ENCODE data around the gene GRK4.

The GRK4 gene

GRCh38 chr4:3071811-3072210 is 108.4 kb downstream of the GRK4 start:
- H3K9ac ChIP-seq (ENCODE audit: low read depth, low read length, poor library complexity, severe bottlenecking) = no peak overlapping the region
- no peak overlapping the region for H3K4me2 ChIP-seq (ENCODE audit: low read depth, low read length, poor library complexity, severe bottlenecking)
- no peaks in the 10 kb centered on the region for H3K9me3 ChIP-seq (ENCODE audit: insufficient read depth, low read depth, low read length)
- peaks cover 17% of the 10 kb centered on the region for H4K20me1 ChIP-seq (ENCODE audit: insufficient read depth, low read length, poor library complexity, severe bottlenecking)
- H3K27me3 ChIP-seq (ENCODE audit: insufficient read depth, low read length, poor library complexity, severe bottlenecking) = no peaks in the 10 kb centered on the region
- no peak overlapping the region for H3K4me3 ChIP-seq (ENCODE audit: low read length, poor library complexity, severe bottlenecking)
- TF ChIP-seq EZH2phosphoT487 (IDR thresholded peaks at IDR 0.05; ENCODE audit: borderline replicate concordance) (no peak), CTCF (conservative IDR thresholded peaks at IDR 0.05; ENCODE audit: low read length) (no peak)
- H2AFZ ChIP-seq (ENCODE audit: low read length) = no peak overlapping the region
- H3K79me2 ChIP-seq (ENCODE audit: insufficient read depth, low read length) = peaks cover 19% of the 10 kb centered on the region
- H3K36me3 ChIP-seq (ENCODE audit: insufficient read depth, low read length) = no peaks in the 10 kb centered on the region
- H3F3A ChIP-seq (ENCODE audit: low read depth) = no peaks in the 10 kb centered on the region
- peaks cover 17% of the 10 kb centered on the region for H3K4me1 ChIP-seq (ENCODE audit: insufficient read depth, low read length, poor library complexity, severe bottlenecking)
- H3K9me2 ChIP-seq (replicated peaks; ENCODE audit: low read depth, low read length) = no peaks in the 10 kb centered on the region

GRCh38 chr4:3073158-3074077 is 110.0 kb downstream of the GRK4 start:
- Histone ChIP-seq H3K9ac (ENCODE audit: low read depth, low read length, poor library complexity, severe bottlenecking) (peak overlapping the region; percentile 76), H3K4me3 (ENCODE audit: low read length, poor library complexity, severe bottlenecking) (peak overlapping the region; percentile 76), H3F3A (ENCODE audit: low read depth) (0 out of 2 replicates have a peak, but pooled peaks cover 2% of the 10 kb centered on the region), H3K4me2 (ENCODE audit: low read depth, low read length, poor library complexity, severe bottlenecking) (peak overlapping the region; percentile 88), H3K9me3 (ENCODE audit: insufficient read depth, low read depth, low read length) (no peaks in the 10 kb centered on the region), H2AFZ (ENCODE audit: low read length) (peak overlapping the region; percentile 96), H3K79me2 (ENCODE audit: insufficient read depth, low read length) (peaks cover 34% of the 10 kb centered on the region), H3K36me3 (ENCODE audit: insufficient read depth, low read length) (no peaks in the 10 kb centered on the region), H4K20me1 (ENCODE audit: insufficient read depth, low read length, poor library complexity, severe bottlenecking) (peaks cover 29% of the 10 kb centered on the region), H3K9me2 (replicated peaks; ENCODE audit: low read depth, low read length) (no peaks in the 10 kb centered on the region), H3K27me3 (ENCODE audit: insufficient read depth, low read length, poor library complexity, severe bottlenecking) (no peaks in the 10 kb centered on the region), H3K4me1 (ENCODE audit: insufficient read depth, low read length, poor library complexity, severe bottlenecking) (peaks cover 29% of the 10 kb centered on the region)
- TF ChIP-seq CTCF (conservative IDR thresholded peaks at IDR 0.05; ENCODE audit: low read length) (no peak), EZH2phosphoT487 (IDR thresholded peaks at IDR 0.05; ENCODE audit: borderline replicate concordance) (no peak)

- H3K4me3 ChIP-seq (ENCODE audit: low read length, poor library complexity, severe bottlenecking) = peak within 1 kb of the TSS; percentile 99
- peak within 1 kb of the TSS; percentile 95 for H3K4me2 ChIP-seq (ENCODE audit: low read depth, low read length, poor library complexity, severe bottlenecking)
- H4K20me1 ChIP-seq (ENCODE audit: insufficient read depth, low read length, poor library complexity, severe bottlenecking) = peaks cover 35% of the 10 kb centered on the region
- H3K36me3 ChIP-seq (ENCODE audit: insufficient read depth, low read length) = no peaks in the 10 kb centered on the region
- H3K27me3 ChIP-seq (ENCODE audit: insufficient read depth, low read length, poor library complexity, severe bottlenecking) = no peaks in the 10 kb centered on the region
- H3K79me2 ChIP-seq (ENCODE audit: insufficient read depth, low read length) = peaks cover 42% of the 10 kb centered on the region
- H3K4me1 ChIP-seq (ENCODE audit: insufficient read depth, low read length, poor library complexity, severe bottlenecking) = peaks cover 31% of the 10 kb centered on the region
- H3F3A ChIP-seq (ENCODE audit: low read depth) = 0 out of 2 replicates have a peak, but pooled peaks cover 2% of the 10 kb centered on the region
- peak within 1 kb of the TSS; percentile 88 for H3K9ac ChIP-seq (ENCODE audit: low read depth, low read length, poor library complexity, severe bottlenecking)
- TF ChIP-seq EZH2phosphoT487 (IDR thresholded peaks at IDR 0.05; ENCODE audit: borderline replicate concordance) = no peak
- H3K9me2 ChIP-seq (replicated peaks; ENCODE audit: low read depth, low read length) = no peaks in the 10 kb centered on the region
- H2AFZ ChIP-seq (ENCODE audit: low read length) = peak within 1 kb of the TSS; percentile 99
- H3K9me3 ChIP-seq (ENCODE audit: insufficient read depth, low read depth, low read length) = no peaks in the 10 kb centered on the region
Observed at GRCh38 chr4:3074078-3074845, 110.9 kb downstream of the GRK4 start, which contains the start of the genes HTT and HTT-AS. TSS of gene HTT (plus strand) at chr4:3074681. CDS start at chr4:3074826, 145 bp downstream. TSS of gene HTT-AS (minus strand) at chr4:3074538.

Measured in Loucy (cell line).